HG03469 (cell line): Measurements from ENCODE around the gene STXBP2.
"Not testable (repeated sequence)": the region's sequence is repeated elsewhere in the genome, so short reads cannot be mapped to it uniquely, and the experiment has no call there.

Experiments used
- ATAC-seq: cut with Tn5 transposase; IDR thresholded peaks from one replicate; pipeline ENCODE4 v1.9.1; 2021; ENCODE audit warnings: mild to moderate bottlenecking, moderate library complexity, moderate number of reproducible peaks; ENCODE audit not compliant: unreplicated experiment

STXBP2 gene

DNA sequence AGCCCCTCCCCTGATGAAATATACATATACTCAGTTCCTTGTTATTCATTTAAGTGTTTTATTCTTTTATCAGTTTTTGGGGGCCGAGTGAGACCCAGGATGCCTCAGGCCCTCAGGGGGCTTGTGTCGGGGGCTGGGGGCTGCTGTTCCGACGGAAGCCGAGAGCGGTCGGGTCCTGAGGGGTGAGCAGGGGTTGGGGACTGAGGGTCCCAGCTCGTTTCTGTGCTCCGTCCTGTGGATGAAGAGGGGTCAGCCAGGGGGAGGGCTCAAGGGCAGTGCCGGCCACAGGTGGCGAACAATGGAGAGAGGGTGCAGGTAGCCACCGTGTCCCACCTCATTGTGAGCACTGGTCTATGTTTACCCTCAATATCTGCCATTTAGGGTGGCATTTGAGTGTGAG, 5.3 kb upstream of the STXBP2 start:
- ATAC-seq: no peak

GRCh38 chr19:7632340-7633203, 4.3 kb upstream of the STXBP2 start:
- no peak for ATAC-seq

DNA sequence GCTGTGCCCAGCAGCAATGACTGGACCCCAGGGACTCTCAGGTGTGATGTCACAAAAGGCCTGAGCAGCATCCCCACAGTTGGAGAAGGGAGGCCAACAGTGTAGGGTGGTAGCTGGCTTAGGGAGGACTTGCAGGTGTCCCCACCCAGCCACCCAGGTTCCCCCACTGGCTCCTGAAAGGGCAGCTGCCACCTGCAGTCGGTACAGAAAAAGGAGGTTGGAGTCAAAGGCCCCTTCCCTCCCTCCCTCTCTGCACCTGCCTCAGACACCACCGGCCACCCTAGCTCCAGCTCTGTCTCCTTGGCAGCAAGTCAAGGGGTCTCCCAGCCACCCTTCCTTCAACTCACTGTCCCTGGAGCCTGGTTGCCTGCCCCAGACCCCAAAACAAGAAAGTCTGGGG, 3.2 kb upstream of the STXBP2 start, which contains the start of gene PCP2:
PCP2 (minus strand) TSS at position 22 of the 400 bp plus-strand sequence. CDS start 262 bp downstream, outside the sequence.
- ATAC-seq: no peak

- ATAC-seq: no peak
Measured at GRCh38 chr19:7635670-7636069, 1.2 kb upstream of the STXBP2 start.

GRCh38 chr19:7636317-7636690, 606 bp upstream of the STXBP2 start:
- no peak for ATAC-seq

GRCh38 chr19:7637374-7638256, 705 bp downstream of the STXBP2 start:
- no peak for ATAC-seq

- ATAC-seq: no peak
Measured at GRCh38 chr19:7638802-7639465, 2.0 kb downstream of the STXBP2 start.

- ATAC-seq: no peak
Measured at GRCh38 chr19:7639863-7640348, 3.0 kb downstream of the STXBP2 start.

GRCh38 chr19:7640803-7641202, 3.9 kb downstream of the STXBP2 start:
- no peak for ATAC-seq

DNA sequence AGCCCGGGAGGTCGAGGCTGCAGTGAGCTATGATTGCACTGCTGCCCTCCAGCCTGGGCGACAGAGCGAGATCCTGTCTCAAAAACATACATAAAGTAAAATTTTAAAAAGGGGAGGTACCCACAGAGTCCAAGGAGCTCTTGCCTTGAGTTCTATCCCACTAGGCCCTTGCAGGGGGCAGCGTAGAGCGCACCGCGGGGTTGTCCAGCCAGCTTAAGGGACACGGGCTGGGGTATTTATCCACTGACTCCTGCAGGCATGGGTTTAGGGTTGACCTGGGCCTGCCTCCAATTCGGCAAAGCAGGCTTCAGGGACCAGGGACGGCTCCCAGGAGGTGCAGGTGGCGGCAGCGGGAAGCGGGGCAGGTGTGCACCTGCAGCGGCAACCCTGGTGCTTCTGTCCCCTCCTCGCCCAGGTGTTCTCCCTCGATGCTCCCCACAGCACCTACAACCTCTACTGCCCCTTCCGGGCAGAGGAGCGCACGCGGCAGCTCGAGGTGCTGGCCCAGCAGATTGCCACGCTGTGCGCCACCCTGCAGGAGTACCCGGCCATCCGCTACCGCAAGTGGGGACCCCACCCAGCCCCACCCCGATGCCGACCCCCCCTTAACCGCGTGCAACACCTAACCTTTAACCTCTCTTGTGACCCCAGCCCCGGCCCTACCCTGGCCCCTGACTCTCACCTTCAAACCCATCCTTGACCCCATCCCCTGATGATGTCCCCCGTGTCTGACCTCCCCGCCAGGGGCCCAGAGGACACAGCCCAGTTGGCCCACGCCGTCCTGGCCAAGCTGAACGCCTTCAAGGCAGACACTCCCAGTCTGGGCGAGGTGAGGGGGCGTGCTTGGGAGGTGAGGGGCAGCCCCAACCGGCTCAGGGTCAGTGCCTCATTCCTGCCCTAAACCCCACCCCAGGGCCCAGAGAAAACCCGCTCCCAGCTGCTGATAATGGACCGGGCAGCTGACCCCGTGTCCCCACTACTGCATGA, 4.7 kb downstream of the STXBP2 start:
- ATAC-seq: no peak

DNA sequence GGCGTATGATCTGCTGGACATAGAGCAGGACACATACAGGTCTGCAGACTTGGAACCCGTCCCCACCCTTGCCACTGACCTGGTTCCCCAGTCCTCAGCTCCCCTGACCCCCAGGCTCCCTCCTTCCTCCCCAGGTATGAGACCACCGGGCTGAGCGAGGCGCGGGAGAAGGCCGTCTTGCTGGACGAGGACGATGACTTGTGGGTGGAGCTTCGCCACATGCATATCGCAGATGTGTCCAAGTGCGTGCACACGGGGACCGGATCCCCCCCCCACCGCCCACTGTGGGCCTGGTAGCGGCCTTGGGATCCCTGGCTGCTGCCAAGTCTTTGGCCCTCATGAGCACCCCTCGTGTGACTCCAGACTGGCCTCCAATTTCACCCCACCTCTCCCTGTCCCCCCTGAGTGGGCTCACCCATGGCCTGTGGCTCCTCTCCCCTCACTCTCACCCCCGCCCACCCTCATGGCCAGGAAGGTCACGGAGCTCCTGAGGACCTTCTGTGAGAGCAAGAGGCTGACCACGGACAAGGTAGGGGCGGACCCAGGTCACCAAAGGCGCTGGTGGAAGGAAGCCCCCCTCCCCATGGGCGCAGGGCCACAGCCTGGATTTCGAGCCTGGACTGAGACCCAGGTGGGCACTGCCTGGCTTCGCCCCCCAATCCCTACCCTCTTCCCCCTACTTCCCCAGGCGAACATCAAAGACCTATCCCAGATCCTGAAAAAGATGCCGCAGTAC, 5.6 kb downstream of the STXBP2 start:
- ATAC-seq: no peak

GRCh38 chr19:7643031-7643415, 6.1 kb downstream of the STXBP2 start:
- no peak for ATAC-seq

GRCh38 chr19:7643629-7644549, 7.0 kb downstream of the STXBP2 start:
- ATAC-seq: not testable (repeated sequence)

DNA sequence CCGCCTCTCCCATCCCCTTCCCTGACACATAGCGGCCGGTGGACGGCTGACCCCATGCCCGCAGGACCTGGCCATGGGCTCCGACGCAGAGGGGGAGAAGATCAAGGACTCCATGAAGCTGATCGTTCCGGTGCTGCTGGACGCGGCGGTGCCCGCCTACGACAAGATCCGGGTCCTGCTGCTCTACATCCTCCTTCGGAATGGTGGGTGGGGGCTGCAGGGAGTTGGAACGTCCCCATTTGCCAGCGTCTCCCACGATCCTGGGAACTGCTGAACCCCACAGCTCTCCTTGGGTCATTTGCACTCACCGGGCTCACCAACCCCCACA, 7.6 kb downstream of the STXBP2 start:
- ATAC-seq: no peak

DNA sequence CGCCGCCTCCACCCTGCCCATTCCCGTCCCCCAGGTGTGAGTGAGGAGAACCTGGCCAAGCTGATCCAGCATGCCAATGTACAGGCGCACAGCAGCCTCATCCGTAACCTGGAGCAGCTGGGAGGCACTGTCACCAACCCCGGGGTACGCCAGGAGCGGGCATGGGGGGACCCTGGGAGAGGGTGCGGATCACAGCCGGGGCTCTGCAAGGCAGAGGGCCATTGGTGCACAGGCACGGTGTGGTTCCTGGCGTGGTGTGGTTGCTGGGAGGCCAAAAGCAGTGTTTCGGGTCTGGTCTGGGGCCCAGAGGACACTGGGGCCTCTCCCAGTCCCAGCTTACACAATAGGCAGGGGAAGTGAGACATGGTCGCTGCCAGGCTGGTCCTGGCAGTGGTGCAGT, 8.3 kb downstream of the STXBP2 start:
- no peak for ATAC-seq

DNA sequence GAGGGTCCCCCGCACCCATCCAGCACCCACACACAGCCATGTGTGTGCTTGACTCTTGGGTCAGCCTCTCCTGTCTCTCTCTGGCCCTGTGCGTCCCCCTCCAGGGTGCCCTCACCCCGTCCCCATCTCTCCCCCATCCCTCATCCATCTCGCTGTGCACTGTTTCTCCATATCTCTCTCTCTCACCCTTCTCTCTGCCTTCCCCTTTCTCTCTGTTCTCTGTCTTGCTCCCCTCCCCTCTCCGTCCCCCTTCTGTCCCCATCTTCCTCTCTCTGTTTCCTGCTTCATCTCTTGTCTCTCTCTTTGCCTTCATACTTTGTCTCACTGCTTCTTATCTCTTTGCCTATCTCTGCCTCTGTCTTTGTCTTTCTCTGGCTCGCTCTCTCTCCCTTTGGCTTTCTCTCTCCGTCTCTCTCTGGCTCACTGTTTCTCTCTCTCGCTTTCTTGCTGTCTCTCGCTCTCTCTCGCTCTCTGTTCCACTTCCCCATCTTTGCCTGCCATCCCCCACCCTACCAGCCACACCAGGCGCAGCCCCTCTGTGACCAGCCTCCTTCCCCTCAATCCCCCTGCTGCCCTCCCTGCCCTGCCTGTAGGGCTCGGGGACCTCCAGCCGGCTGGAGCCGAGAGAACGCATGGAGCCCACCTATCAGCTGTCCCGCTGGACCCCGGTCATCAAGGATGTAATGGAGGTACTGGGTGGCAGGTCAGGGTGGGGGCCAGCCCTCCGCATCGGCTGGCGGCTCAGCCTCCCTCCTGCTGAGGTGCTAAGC, 8.9 kb downstream of the STXBP2 start:
- no peak for ATAC-seq

DNA sequence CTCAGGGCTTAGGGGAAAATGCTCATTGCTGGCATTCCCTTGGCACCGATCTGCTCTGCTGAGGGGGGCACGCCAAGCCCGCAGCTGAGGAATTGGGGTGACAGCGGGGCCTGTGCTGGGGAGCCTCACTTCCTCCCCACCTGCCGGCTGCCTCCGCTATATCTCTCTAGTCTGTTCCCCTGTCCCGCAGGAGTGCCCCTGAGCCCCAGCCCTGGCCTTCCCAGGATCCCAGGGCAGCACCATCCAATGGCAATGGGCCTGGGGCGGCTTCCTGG, 9.5 kb downstream of the STXBP2 start:
- ATAC-seq: no peak

GRCh38 chr19:7647156-7647555, 10.2 kb downstream of the STXBP2 start:
- no peak for ATAC-seq
